GM23338 (cell line): ENCODE data around the gene MPPED1. TPM values are rescaled to one million over a fixed set of nuclear protein-coding genes. Genes with fewer than 3 reads are reported as not detected.

Experiments used
- ATAC-seq: fragments of 200-7000 bp; cut with Tn5 transposase; 3 replicates; pipeline ENCODE4 v1.9.1; 2020
- DNase-seq: peaks from one replicate; pipeline ENCODE4 v3.0.0-alpha.2; 2015; ENCODE audit warnings: low spot score
- H2AFZ ChIP-seq: fragments of 200-600 bp; sonication (generic); 2 replicates; pipeline ENCODE4 v1.8.0; 2016; ENCODE audit warnings: antibody characterized with exemption, mild to moderate bottlenecking, moderate library complexity
- H3F3A ChIP-seq: fragments of 200-600 bp; sonication (generic); replicated peaks from 2 replicates; pipeline ENCODE4 v1.8.0; 2017; ENCODE audit warnings: antibody characterized with exemption, mixed run types, low read depth
- H3K27ac ChIP-seq: fragments of 200-600 bp; sonication (generic); 2 replicates; pipeline ENCODE4 v1.6.1; 2016; ENCODE audit warnings: low read depth
- H3K27me3 ChIP-seq: fragments of 200-600 bp; sonication (generic); 2 replicates; pipeline ENCODE4 v1.8.0; 2016; ENCODE audit warnings: mild to moderate bottlenecking, mixed run types, moderate library complexity; ENCODE audit not compliant: insufficient read depth
- H3K36me3 ChIP-seq: fragments of 200-600 bp; sonication (generic); 2 replicates; pipeline ENCODE4 v1.8.0; 2016; ENCODE audit warnings: mild to moderate bottlenecking; ENCODE audit not compliant: insufficient read depth
- H3K4me1 ChIP-seq: fragments of 200-600 bp; sonication (generic); 2 replicates; pipeline ENCODE4 v1.8.0; 2016; ENCODE audit warnings: mild to moderate bottlenecking, moderate library complexity; ENCODE audit not compliant: insufficient read depth
- H3K4me2 ChIP-seq: fragments of 200-600 bp; sonication (generic); 2 replicates; pipeline ENCODE4 v1.7.1; 2017; ENCODE audit warnings: mixed run types
- H3K4me3 ChIP-seq: fragments of 200-600 bp; sonication (generic); 2 replicates; pipeline ENCODE4 v1.6.1; 2016; ENCODE audit warnings: mixed run types
- H3K79me2 ChIP-seq: fragments of 200-600 bp; sonication (generic); replicated peaks from 2 replicates; pipeline ENCODE4 v1.8.0; 2017; ENCODE audit warnings: mild to moderate bottlenecking; ENCODE audit not compliant: insufficient read depth
- H3K9me2 ChIP-seq: fragments of 200-600 bp; sonication (generic); 2 replicates; pipeline ENCODE4 v1.8.0; 2017; ENCODE audit not compliant: insufficient read depth
- H4K20me1 ChIP-seq: fragments of 200-600 bp; sonication (generic); replicated peaks from 2 replicates; pipeline ENCODE4 v1.8.0; 2017; ENCODE audit warnings: mild to moderate bottlenecking; ENCODE audit not compliant: insufficient read depth
- H3K27ac Mint-ChIP-seq: 2 replicates; pipeline ENCODE4 v1.8.0; 2020; ENCODE audit warnings: inconsistent platforms, mild to moderate bottlenecking, moderate library complexity, mixed read lengths
- H3K27me3 Mint-ChIP-seq: 3 replicates; pipeline ENCODE4 v1.8.0; 2022; ENCODE audit warnings: low read depth, mild to moderate bottlenecking, moderate library complexity, mixed read lengths, inconsistent platforms; ENCODE audit not compliant: insufficient read depth, poor library complexity
- H3K36me3 Mint-ChIP-seq: 3 replicates; pipeline ENCODE4 v1.8.0; 2021; ENCODE audit warnings: low read depth, mild to moderate bottlenecking, inconsistent platforms, moderate library complexity, mixed read lengths
- H3K4me1 Mint-ChIP-seq: 3 replicates; pipeline ENCODE4 v1.8.0; 2020; ENCODE audit warnings: mild to moderate bottlenecking, inconsistent platforms, mixed read lengths
- H3K4me3 Mint-ChIP-seq: 3 replicates; pipeline ENCODE4 v1.8.0; 2021; ENCODE audit warnings: moderate library complexity, mild to moderate bottlenecking, inconsistent platforms, mixed read lengths
- H3K9me3 Mint-ChIP-seq: 3 replicates; pipeline ENCODE4 v1.8.0; 2020; ENCODE audit warnings: moderate library complexity, mild to moderate bottlenecking, inconsistent platforms, mixed read lengths
- CREB1 ChIP-seq: fragments of 250-450 bp; sonication (Bioruptor Pico); IDR thresholded peaks from 2 replicates; pipeline ENCODE4 v1.5.0; 2020; ENCODE audit warnings: low read depth, mild to moderate bottlenecking, moderate library complexity
- EZH2 ChIP-seq: fragments of 200-600 bp; sonication (generic); IDR thresholded peaks from one replicate; pipeline ENCODE4 v1.8.0; 2017; ENCODE audit warnings: antibody characterized with exemption, mild to moderate bottlenecking, low read depth; ENCODE audit not compliant: unreplicated experiment
- EZH2phosphoT487 ChIP-seq: fragments of 200-600 bp; sonication (generic); IDR thresholded peaks from one replicate; pipeline ENCODE4 v1.8.1; 2018; ENCODE audit warnings: antibody characterized with exemption; ENCODE audit not compliant: unreplicated experiment
- STAT1 ChIP-seq: IDR thresholded peaks from one replicate; pipeline ENCODE4 v1.6.1; 2016; ENCODE audit warnings: antibody characterized with exemption; ENCODE audit not compliant: unreplicated experiment
- ZNF114 ChIP-seq: fragments of 250-450 bp; sonication (Bioruptor Pico); IDR thresholded peaks from 2 replicates; pipeline ENCODE4 v1.5.0; 2020; ENCODE audit warnings: mild to moderate bottlenecking, moderate library complexity
- ZNF331 ChIP-seq: fragments of 250-450 bp; sonication (Bioruptor Pico); IDR thresholded peaks from 2 replicates; pipeline ENCODE4 v1.5.0; 2020; ENCODE audit warnings: low read depth, mild to moderate bottlenecking, moderate library complexity
- polyA plus RNA-seq: library from polyadenylated mRNA; unstranded; fragments of >200 nt; fragmentation: Nextera tagmentation; extraction: Ambion mirVana; gene quantifications from 2 replicates; pipeline ENCODE4 v1.2.1, GENCODE V29; 2016
- total RNA-seq: library from RNA; depleted of rRNA; stranded (reverse); fragments of >200 nt; shearing (Covaris generic); gene quantifications from 2 replicates; pipeline ENCODE4 v1.2.3, GENCODE V29; 2014
- TF ChIP-seq, protein P1 (sequence below): fragments of 250-450 bp; sonication (Bioruptor Pico); IDR thresholded peaks from 2 replicates; pipeline ENCODE4 v1.5.0; 2020; ENCODE audit warnings: mild to moderate bottlenecking, moderate library complexity
- TF ChIP-seq, protein P2 (sequence below), 2 experiments: fragments of 200-600 bp in 1 of 2; sonication (generic) in 1 of 2; conservative IDR thresholded peaks; 2 replicates each; pipeline versions ENCODE4 v1.5.1 to v1.6.1; 2016 to 2017; ENCODE audit warnings: antibody characterized with exemption in 2 of 2, low read depth in 2 of 2, mild to moderate bottlenecking in 2 of 2, moderate library complexity in 1 of 2
- TF ChIP-seq, protein P3 (sequence below): IDR thresholded peaks from one replicate; pipeline ENCODE4 v1.6.1; 2018; ENCODE audit warnings: antibody characterized with exemption; ENCODE audit not compliant: unreplicated experiment

The MPPED1 gene
- total and polyA plus RNA-seq, 2 experiments from 2014 or later = 0.56 TPM; not detected in 1

DNA sequence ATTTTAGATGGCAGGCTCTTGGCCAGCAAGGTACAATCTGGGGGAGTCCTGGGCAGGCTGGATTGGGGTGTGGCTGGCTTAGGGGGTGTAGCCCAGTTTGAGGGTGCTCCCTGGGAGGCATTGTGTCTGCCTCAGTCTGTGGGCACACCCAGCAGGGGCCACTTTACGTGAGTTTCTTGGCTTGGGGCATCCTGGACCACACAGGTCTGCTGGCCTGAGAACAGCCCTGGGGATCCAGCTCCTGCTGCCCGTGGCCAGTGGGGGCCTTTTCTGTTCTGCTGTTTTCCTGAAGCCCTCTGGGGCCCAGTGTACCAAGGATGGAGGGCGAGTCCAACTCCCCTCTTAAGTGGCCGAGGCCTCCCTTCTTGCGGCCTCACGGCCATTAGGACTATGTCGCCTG is 71.9 kb downstream of the MPPED1 start:
- Mint-ChIP-seq H3K27me3 (peaks cover 11% of the 10 kb centered on the region), H3K4me1 (peaks cover 13% of the 10 kb centered on the region), H3K27ac (no peak overlapping the region), H3K36me3 (no peaks in the 10 kb centered on the region), H3K4me3 (no peak overlapping the region), H3K9me3 (no peaks in the 10 kb centered on the region)
- Histone ChIP-seq H3F3A (no peaks in the 10 kb centered on the region), H3K9me2 (no peaks in the 10 kb centered on the region), H3K27ac (no peak overlapping the region), H3K4me3 (no peak overlapping the region), H3K27me3 (no peaks in the 10 kb centered on the region), H3K4me1 (peaks cover 10% of the 10 kb centered on the region; the same call in 1 of the 2 replicates), H3K79me2 (no peaks in the 10 kb centered on the region), H4K20me1 (no peaks in the 10 kb centered on the region), H3K36me3 (no peaks in the 10 kb centered on the region), H3K4me2 (no peak overlapping the region), H2AFZ (no peak overlapping the region)
- TF ChIP-seq, protein P1, sequence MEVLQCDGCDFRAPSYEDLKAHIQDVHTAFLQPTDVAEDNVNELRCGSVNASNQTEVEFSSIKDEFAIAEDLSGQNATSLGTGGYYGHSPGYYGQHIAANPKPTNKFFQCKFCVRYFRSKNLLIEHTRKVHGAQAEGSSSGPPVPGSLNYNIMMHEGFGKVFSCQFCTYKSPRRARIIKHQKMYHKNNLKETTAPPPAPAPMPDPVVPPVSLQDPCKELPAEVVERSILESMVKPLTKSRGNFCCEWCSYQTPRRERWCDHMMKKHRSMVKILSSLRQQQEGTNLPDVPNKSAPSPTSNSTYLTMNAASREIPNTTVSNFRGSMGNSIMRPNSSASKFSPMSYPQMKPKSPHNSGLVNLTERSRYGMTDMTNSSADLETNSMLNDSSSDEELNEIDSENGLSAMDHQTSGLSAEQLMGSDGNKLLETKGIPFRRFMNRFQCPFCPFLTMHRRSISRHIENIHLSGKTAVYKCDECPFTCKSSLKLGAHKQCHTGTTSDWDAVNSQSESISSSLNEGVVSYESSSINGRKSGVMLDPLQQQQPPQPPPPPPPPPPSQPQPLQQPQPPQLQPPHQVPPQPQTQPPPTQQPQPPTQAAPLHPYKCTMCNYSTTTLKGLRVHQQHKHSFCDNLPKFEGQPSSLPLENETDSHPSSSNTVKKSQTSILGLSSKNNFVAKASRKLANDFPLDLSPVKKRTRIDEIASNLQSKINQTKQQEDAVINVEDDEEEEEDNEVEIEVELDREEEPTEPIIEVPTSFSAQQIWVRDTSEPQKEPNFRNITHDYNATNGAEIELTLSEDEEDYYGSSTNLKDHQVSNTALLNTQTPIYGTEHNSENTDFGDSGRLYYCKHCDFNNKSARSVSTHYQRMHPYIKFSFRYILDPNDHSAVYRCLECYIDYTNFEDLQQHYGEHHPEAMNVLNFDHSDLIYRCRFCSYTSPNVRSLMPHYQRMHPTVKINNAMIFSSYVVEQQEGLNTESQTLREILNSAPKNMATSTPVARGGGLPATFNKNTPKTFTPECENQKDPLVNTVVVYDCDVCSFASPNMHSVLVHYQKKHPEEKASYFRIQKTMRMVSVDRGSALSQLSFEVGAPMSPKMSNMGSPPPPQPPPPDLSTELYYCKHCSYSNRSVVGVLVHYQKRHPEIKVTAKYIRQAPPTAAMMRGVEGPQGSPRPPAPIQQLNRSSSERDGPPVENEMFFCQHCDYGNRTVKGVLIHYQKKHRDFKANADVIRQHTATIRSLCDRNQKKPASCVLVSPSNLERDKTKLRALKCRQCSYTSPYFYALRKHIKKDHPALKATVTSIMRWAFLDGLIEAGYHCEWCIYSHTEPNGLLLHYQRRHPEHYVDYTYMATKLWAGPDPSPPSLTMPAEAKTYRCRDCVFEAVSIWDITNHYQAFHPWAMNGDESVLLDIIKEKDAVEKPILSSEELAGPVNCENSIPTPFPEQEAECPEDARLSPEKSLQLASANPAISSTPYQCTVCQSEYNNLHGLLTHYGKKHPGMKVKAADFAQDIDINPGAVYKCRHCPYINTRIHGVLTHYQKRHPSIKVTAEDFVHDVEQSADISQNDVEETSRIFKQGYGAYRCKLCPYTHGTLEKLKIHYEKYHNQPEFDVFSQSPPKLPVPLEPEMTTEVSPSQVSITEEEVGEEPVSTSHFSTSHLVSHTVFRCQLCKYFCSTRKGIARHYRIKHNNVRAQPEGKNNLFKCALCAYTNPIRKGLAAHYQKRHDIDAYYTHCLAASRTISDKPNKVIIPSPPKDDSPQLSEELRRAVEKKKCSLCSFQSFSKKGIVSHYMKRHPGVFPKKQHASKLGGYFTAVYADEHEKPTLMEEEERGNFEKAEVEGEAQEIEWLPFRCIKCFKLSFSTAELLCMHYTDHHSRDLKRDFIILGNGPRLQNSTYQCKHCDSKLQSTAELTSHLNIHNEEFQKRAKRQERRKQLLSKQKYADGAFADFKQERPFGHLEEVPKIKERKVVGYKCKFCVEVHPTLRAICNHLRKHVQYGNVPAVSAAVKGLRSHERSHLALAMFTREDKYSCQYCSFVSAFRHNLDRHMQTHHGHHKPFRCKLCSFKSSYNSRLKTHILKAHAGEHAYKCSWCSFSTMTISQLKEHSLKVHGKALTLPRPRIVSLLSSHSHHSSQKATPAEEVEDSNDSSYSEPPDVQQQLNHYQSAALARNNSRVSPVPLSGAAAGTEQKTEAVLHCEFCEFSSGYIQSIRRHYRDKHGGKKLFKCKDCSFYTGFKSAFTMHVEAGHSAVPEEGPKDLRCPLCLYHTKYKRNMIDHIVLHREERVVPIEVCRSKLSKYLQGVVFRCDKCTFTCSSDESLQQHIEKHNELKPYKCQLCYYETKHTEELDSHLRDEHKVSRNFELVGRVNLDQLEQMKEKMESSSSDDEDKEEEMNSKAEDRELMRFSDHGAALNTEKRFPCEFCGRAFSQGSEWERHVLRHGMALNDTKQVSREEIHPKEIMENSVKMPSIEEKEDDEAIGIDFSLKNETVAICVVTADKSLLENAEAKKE (CRISPR knock-in tag) = no peak
- TF ChIP-seq ZNF331 (CRISPR knock-in tag) = no peak
- TF ChIP-seq, protein P2, sequence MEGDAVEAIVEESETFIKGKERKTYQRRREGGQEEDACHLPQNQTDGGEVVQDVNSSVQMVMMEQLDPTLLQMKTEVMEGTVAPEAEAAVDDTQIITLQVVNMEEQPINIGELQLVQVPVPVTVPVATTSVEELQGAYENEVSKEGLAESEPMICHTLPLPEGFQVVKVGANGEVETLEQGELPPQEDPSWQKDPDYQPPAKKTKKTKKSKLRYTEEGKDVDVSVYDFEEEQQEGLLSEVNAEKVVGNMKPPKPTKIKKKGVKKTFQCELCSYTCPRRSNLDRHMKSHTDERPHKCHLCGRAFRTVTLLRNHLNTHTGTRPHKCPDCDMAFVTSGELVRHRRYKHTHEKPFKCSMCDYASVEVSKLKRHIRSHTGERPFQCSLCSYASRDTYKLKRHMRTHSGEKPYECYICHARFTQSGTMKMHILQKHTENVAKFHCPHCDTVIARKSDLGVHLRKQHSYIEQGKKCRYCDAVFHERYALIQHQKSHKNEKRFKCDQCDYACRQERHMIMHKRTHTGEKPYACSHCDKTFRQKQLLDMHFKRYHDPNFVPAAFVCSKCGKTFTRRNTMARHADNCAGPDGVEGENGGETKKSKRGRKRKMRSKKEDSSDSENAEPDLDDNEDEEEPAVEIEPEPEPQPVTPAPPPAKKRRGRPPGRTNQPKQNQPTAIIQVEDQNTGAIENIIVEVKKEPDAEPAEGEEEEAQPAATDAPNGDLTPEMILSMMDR (conservative IDR thresholded peaks at IDR 0.05; ENCODE audit: low read depth in 2 of 2) = no peak
- TF ChIP-seq EZH2phosphoT487 = no peak
- no peak for TF ChIP-seq EZH2
- TF ChIP-seq ZNF114 (CRISPR knock-in tag) = no peak
- TF ChIP-seq STAT1 = no peak
- TF ChIP-seq CREB1 = no peak
- TF ChIP-seq, protein P3, sequence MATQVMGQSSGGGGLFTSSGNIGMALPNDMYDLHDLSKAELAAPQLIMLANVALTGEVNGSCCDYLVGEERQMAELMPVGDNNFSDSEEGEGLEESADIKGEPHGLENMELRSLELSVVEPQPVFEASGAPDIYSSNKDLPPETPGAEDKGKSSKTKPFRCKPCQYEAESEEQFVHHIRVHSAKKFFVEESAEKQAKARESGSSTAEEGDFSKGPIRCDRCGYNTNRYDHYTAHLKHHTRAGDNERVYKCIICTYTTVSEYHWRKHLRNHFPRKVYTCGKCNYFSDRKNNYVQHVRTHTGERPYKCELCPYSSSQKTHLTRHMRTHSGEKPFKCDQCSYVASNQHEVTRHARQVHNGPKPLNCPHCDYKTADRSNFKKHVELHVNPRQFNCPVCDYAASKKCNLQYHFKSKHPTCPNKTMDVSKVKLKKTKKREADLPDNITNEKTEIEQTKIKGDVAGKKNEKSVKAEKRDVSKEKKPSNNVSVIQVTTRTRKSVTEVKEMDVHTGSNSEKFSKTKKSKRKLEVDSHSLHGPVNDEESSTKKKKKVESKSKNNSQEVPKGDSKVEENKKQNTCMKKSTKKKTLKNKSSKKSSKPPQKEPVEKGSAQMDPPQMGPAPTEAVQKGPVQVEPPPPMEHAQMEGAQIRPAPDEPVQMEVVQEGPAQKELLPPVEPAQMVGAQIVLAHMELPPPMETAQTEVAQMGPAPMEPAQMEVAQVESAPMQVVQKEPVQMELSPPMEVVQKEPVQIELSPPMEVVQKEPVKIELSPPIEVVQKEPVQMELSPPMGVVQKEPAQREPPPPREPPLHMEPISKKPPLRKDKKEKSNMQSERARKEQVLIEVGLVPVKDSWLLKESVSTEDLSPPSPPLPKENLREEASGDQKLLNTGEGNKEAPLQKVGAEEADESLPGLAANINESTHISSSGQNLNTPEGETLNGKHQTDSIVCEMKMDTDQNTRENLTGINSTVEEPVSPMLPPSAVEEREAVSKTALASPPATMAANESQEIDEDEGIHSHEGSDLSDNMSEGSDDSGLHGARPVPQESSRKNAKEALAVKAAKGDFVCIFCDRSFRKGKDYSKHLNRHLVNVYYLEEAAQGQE = no peak
- no peak for DNase-seq
- ATAC-seq = no peak
